ELF-1 (cell line): ENCODE data around the gene DLL3.
"Not testable (repeated sequence)": the region's sequence is repeated elsewhere in the genome, so short reads cannot be mapped to it uniquely, and the experiment has no call there.

Source experiments
- DNase-seq: peaks from one replicate; pipeline ENCODE4 v3.0.0-alpha.2; 2016; ENCODE audit warnings: low read depth, low spot score

Gene DLL3

GRCh38 chr19:39498798-39499642 is at the start of gene DLL3:
TSS of gene DLL3 (plus strand) at chr19:39498947. CDS start at chr19:39498975, 28 bp downstream.
- no peak for DNase-seq

GRCh38 chr19:39449116-39449797 is 49.5 kb upstream of the DLL3 start:
- DNase-seq, result no peak

- not testable (repeated sequence) for DNase-seq
Observed at GRCh38 chr19:39451257-39451656, 47.5 kb upstream of the DLL3 start.

GRCh38 chr19:39463403-39463802 is 35.3 kb upstream of the DLL3 start:
- no peak for DNase-seq

GRCh38 chr19:39465956-39466747 is 32.6 kb upstream of the DLL3 start:
- DNase-seq, result no peak

- no peak for DNase-seq
Observed at GRCh38 chr19:39467941-39468340, 30.8 kb upstream of the DLL3 start.

- DNase-seq, result peak; percentile 15
Observed at GRCh38 chr19:39469036-39469435, 29.7 kb upstream of the DLL3 start.

- no peak for DNase-seq
Observed at GRCh38 chr19:39469567-39469966, 29.2 kb upstream of the DLL3 start.

- no peak for DNase-seq
Observed at GRCh38 chr19:39470724-39471339, 27.9 kb upstream of the DLL3 start.

GRCh38 chr19:39471756-39472536 is 26.8 kb upstream of the DLL3 start:
- DNase-seq, result no peak

GRCh38 chr19:39472746-39473442 is 25.9 kb upstream of the DLL3 start:
- DNase-seq, result no peak

GRCh38 chr19:39473443-39473960 is 25.2 kb upstream of the DLL3 start:
- DNase-seq, result no peak

- peak; percentile 77 for DNase-seq
Observed at GRCh38 chr19:39474139-39474620, 24.6 kb upstream of the DLL3 start.

- no peak for DNase-seq
Observed at GRCh38 chr19:39475748-39476147, 23.0 kb upstream of the DLL3 start.

- not testable (repeated sequence) for DNase-seq
Observed at GRCh38 chr19:39479319-39479801, 19.4 kb upstream of the DLL3 start.

- no peak for DNase-seq
Observed at GRCh38 chr19:39479916-39480315, 18.8 kb upstream of the DLL3 start.

GRCh38 chr19:39480337-39481228 is 18.2 kb upstream of the DLL3 start, which contains the start of gene TIMM50:
TSS of gene TIMM50 (plus strand) at chr19:39480838. CDS start at chr19:39480854, 16 bp downstream.
- DNase-seq, result peak; percentile 99

GRCh38 chr19:39481229-39481545 is 17.6 kb upstream of the DLL3 start:
- no peak for DNase-seq

GRCh38 chr19:39481676-39482075 is 17.1 kb upstream of the DLL3 start:
- DNase-seq, result no peak
